ENCODE results near the gene SDK1. TPM values are rescaled to one million over a fixed set of nuclear protein-coding genes. Genes with fewer than 3 reads are reported as not detected.

Gene SDK1
- total RNA-seq, 3 donors from 2014 or later (not counting 1 experiment from before 2014, with no cell fraction given): 0.05 to 0.11 TPM; not detected in 1

- Mint-ChIP-seq H3K4me1 (no peaks in the 10 kb centered on the region), H3K9me3 (no peaks in the 10 kb centered on the region)
- intact Hi-C loops (cut with micrococcal nuclease): no loop called here
These were observed 55.1 kb downstream of the SDK1 start for GRCh38 chr7:3356173-3356572.

GRCh38 chr7:3358991-3359390 lies 57.9 kb downstream of the SDK1 start:
- intact Hi-C loops (cut with micrococcal nuclease): no loop called here
- Histone ChIP-seq H3K27ac (ENCODE audit: low read length) (no peak overlapping the region), H3K27me3 (ENCODE audit: control insufficient read depth, insufficient read depth, low read length) (no peaks in the 10 kb centered on the region), H3K36me3 (ENCODE audit: control insufficient read depth, insufficient read depth, low read length) (no peaks in the 10 kb centered on the region), H3K4me1 (ENCODE audit: control insufficient read depth, insufficient read depth, low read length) (no peaks in the 10 kb centered on the region), H3K4me3 (ENCODE audit: low read length) (no peak overlapping the region), H3K9me3 (ENCODE audit: control insufficient read depth, insufficient read depth, low read length) (no peaks in the 10 kb centered on the region)
- H3K36me3 Mint-ChIP-seq: no peaks in the 10 kb centered on the region
- no peak for DNase-seq
- H3K4me1 Mint-ChIP-seq: no peaks in the 10 kb centered on the region
- H3K27ac Mint-ChIP-seq: no peak overlapping the region
- 89% methylated on average over 5 of the region's 5 CpGs for WGBS (ENCODE audit: insufficient coverage)
- TF ChIP-seq CTCF (IDR thresholded peaks at IDR 0.05): no peak
- H3K27me3 Mint-ChIP-seq (ENCODE audit: low read depth in 2 of 2): peaks cover 16 to 49% of the 10 kb centered on the region in 2 donors
- ATAC-seq: no peak
- H3K4me3 Mint-ChIP-seq: no peak overlapping the region
- no peaks in the 10 kb centered on the region for H3K9me3 Mint-ChIP-seq

More at GRCh38 chr7:3356173-3356572, 55.1 kb downstream of the SDK1 start:
- no peaks in the 10 kb centered on the region for H3K36me3 Mint-ChIP-seq
- ATAC-seq (no peak), DNase-seq (no peak)
- 88% methylated on average over 6 of the region's 6 CpGs for WGBS (ENCODE audit: insufficient coverage)
- H3K27ac Mint-ChIP-seq: no peak overlapping the region
- Histone ChIP-seq H3K27ac (ENCODE audit: low read length) (no peak overlapping the region), H3K4me1 (ENCODE audit: control insufficient read depth, insufficient read depth, low read length) (no peaks in the 10 kb centered on the region), H3K36me3 (ENCODE audit: control insufficient read depth, insufficient read depth, low read length) (no peaks in the 10 kb centered on the region), H3K4me3 (ENCODE audit: low read length) (no peak overlapping the region), H3K27me3 (ENCODE audit: control insufficient read depth, insufficient read depth, low read length) (no peaks in the 10 kb centered on the region), H3K9me3 (ENCODE audit: control insufficient read depth, insufficient read depth, low read length) (no peaks in the 10 kb centered on the region)
- no peak overlapping the region for H3K4me3 Mint-ChIP-seq
- peaks cover 16 to 61% of the 10 kb centered on the region in 2 donors for H3K27me3 Mint-ChIP-seq (ENCODE audit: low read depth in 2 of 2)
- TF ChIP-seq CTCF (IDR thresholded peaks at IDR 0.05): no peak

- Histone ChIP-seq H3K27ac (ENCODE audit: low read length) (no peak overlapping the region), H3K27me3 (ENCODE audit: control insufficient read depth, insufficient read depth, low read length) (peaks cover 4% of the 10 kb centered on the region), H3K4me3 (ENCODE audit: low read length) (no peak overlapping the region), H3K9me3 (ENCODE audit: control insufficient read depth, insufficient read depth, low read length) (no peaks in the 10 kb centered on the region), H3K36me3 (ENCODE audit: control insufficient read depth, insufficient read depth, low read length) (no peaks in the 10 kb centered on the region), H3K4me1 (ENCODE audit: control insufficient read depth, insufficient read depth, low read length) (no peaks in the 10 kb centered on the region)
- Mint-ChIP-seq H3K4me3 (no peak overlapping the region), H3K36me3 (no peaks in the 10 kb centered on the region), H3K27ac (no peak overlapping the region), H3K27me3 (ENCODE audit: low read depth in 2 of 2) (peaks cover 30 to 67% of the 10 kb centered on the region in 2 donors), H3K4me1 (no peaks in the 10 kb centered on the region), H3K9me3 (no peaks in the 10 kb centered on the region)
- no peak for TF ChIP-seq CTCF (IDR thresholded peaks at IDR 0.05)
- ATAC-seq (no peak), DNase-seq (no peak)
- intact Hi-C loops (cut with micrococcal nuclease): no loop called here
- no CpG with 5 or more reads among the region's 1 CpG for whole genome bisulfite sequencing (ENCODE audit: insufficient coverage)
These were observed 66.2 kb downstream of the SDK1 start for GRCh38 chr7:3367261-3367660.

DNA sequence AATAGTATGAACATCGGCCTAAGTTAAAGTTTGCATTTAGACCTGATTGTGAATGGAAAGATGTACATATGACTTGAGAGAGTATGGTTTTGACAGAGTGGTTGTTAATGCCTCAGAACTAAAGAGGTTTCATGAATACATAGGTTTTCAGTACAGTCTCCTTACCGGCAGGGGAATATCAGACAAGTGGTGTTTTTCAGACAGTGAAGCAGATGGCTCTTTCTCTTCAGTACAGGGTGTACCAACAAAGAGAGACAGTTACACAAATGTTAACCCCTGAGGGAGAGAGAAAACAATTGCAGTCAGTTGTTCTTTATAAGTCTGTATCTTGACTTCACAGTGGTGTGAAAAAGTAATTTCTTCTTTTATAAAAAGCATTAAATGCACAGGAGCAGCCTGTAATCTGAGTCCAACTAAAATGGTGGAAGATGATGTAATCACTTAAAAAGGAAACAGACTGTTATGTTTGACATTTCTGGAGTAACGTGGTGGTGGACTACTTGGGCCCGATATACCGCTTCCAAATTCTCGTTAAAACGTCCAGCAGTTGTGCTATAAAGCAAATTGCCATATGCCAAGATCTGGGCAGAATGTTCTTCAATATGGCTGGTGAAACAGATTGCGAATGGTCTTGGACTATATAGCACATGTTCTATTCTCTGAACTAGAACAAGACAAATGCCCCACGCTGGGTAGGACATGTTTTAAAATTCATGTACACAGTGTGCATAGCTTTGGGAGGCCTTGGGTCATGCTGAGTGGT lies 69.2 kb downstream of the SDK1 start:
- no peak for DNase-seq
- Mint-ChIP-seq H3K36me3 (no peaks in the 10 kb centered on the region), H3K4me3 (no peak overlapping the region), H3K27me3 (ENCODE audit: low read depth in 2 of 2) (peaks cover 30 to 69% of the 10 kb centered on the region in 2 donors), H3K9me3 (no peaks in the 10 kb centered on the region), H3K4me1 (no peaks in the 10 kb centered on the region), H3K27ac (no peak overlapping the region)
- H3K27ac ChIP-seq (ENCODE audit: low read length): no peak overlapping the region
- no peak for TF ChIP-seq CTCF (IDR thresholded peaks at IDR 0.05)
- 90% methylated on average over 9 of the region's 9 CpGs for WGBS (ENCODE audit: insufficient coverage)
- H3K4me3 ChIP-seq (ENCODE audit: low read length): no peak overlapping the region
- H3K36me3 ChIP-seq (ENCODE audit: control insufficient read depth, insufficient read depth, low read length): no peaks in the 10 kb centered on the region
- no peak for ATAC-seq
- intact Hi-C loops (cut with micrococcal nuclease): no loop called here
- no peaks in the 10 kb centered on the region for H3K9me3 ChIP-seq (ENCODE audit: control insufficient read depth, insufficient read depth, low read length)
- peaks cover 7% of the 10 kb centered on the region for H3K27me3 ChIP-seq (ENCODE audit: control insufficient read depth, insufficient read depth, low read length)
- no peaks in the 10 kb centered on the region for H3K4me1 ChIP-seq (ENCODE audit: control insufficient read depth, insufficient read depth, low read length)
